Stimulated activated CD4-positive, alpha-beta T cell treated with anti-CD3 and anti-CD28 coated beads, Interleukin-4, amount 100 ng/mL, for 1 hour (primary cell): ENCODE results near the gene KCNH4.

Experiments
- DNase-seq: peaks from one replicate; pipeline ENCODE4 v3.0.0-alpha.2; 2020

Gene KCNH4

DNA sequence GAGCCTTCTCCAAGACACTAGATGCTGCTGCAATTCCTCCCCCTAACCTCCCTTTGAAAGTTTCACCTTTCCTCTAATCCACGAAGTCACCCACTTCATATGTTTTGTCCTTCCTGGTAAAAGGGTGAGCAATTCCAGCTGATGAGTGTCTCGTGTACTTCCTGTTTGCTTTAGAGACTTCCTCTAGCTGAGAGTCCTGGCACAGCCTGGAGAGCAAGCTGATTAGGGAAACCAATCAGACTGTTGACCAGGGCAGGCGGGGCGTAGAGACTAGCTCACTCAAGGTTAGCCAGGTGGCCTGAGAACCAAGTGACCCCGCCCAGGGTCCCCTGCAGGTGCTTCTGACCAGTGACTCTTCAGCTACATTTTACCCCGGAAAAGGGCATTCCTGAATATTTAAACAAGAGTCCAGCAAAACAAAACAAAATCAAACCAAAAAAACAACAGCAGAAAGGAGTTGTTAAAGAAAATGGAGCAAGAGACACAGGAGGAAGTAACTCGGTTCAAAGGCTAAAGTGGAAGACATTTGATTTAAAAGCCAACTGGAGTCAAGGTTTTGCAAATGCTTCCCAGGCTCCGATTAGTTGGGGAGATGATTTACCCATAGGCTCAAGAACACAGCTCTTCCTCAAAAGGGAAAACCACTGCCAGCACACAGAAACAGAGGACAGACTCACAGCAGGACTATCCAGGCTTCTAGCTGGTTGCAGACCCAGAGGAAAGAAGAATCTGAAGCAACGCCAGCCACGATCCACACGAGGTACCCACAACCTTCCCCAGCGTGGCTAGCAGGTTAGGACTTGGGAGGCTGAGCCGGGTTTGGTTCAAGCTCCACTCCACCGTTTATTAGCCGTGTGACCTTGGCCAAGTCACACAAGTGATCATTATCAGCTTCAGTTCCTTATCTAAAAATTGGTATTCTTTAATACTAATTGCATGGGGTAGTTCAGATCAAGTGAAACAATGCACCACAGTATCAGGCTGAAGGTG, 45.0 kb downstream of the KCNH4 start:
- DNase-seq, result no peak

DNA sequence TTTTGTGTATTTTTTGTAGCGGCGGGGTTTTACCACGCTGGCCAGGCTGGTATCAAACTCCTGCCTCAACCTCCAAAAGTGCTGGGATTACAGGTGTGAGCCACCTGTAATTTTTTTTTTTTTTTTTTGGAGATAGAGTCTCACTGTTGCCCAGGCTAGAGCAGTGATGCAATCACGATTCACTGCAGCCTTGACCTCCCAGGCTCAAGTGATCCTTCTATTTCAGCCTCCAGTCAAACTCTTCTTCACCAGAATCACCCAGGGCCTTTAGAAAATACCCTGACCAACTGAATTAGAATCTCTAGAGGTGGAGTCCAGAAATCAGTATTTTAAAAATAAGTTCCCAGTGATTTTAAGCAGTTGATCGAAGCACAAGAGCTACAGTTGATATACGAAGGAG, 45.8 kb downstream of the KCNH4 start:
- no peak for DNase-seq

DNA sequence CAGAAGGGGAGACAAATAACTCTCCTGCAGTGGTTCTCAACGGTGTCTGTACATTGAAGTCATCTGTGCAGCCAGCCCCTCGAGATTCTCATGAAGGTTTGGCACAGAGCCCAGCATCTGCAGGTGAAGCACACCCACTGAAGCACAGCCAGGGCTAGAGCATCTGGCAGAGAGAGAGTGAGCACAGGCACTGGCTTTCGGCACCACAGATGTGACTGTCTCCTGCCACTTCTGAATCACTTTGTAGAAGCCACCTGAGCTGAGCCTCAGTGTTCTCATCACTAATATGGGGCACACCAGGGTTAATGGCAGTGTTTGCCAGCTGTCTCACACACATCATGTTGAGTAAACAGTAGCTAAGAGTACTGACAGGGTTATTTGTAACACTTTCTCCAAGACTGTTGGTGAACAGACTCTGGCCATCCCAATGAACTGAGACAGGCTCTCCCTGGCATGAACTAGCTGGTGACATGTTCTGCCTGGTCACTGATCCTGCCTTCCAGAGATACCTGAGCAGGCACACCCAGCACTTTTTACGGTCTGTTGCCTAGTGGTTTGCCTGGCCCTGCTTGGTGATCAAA, 47.4 kb downstream of the KCNH4 start:
- DNase-seq, result no peak

DNA sequence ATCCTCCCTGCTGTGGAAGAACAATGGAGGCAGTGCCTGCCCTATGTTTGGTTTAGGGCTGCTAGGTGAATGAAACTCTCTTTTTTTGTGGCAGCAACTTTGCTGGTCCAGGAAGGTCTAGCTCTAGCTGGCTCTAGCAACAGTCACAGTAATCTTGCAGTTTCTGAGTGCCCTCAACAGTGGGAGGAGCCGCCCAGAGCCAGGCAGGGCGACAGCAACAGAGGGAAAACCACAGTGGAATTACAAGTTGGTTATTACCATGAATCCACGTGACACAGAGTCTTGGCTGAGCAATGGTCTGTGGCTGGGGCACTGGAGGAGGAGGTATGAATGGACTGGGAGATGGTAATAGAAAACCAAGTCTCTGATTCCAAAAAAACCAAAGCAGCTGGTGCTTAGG, 48.0 kb downstream of the KCNH4 start:
- no peak for DNase-seq

DNA sequence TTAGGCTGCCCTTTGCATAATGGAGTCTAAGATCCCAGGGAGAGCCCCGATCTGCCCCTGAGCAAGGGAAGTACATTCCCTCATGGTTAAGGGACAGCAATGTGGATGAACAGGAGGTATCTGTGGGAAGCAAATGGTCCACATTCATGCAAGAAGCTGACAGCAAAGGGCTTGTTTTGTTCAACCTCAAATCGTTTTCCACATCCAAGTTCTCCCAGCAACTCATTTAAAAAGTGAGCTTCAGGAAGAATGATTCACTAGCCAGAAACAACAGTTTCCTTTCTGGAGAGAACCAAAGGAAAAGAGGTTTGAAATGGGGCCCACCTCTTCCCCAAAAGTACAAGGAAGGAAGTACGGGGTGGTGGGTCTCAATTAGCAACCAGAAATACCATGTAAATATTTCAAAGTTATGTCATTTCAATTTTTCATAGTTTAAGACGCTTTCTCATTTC, 48.9 kb downstream of the KCNH4 start:
- no peak for DNase-seq

DNA sequence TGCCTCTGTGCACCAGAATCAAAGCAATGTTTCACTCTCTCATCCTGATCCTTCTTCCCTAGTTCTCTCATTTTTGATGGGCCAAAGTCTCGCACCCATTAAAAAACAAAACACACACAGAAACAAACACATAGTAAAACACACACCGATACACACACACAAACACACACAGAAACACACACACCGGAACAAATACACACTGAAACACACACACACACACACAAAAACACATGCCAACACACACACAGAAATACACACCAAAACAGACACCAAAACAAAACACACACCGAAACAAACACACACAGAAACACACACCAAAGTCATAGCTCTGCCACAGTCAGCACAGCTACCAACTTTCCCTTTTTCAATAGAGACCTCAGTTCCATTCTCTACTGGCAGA, 49.7 kb downstream of the KCNH4 start:
- no peak for DNase-seq

DNA sequence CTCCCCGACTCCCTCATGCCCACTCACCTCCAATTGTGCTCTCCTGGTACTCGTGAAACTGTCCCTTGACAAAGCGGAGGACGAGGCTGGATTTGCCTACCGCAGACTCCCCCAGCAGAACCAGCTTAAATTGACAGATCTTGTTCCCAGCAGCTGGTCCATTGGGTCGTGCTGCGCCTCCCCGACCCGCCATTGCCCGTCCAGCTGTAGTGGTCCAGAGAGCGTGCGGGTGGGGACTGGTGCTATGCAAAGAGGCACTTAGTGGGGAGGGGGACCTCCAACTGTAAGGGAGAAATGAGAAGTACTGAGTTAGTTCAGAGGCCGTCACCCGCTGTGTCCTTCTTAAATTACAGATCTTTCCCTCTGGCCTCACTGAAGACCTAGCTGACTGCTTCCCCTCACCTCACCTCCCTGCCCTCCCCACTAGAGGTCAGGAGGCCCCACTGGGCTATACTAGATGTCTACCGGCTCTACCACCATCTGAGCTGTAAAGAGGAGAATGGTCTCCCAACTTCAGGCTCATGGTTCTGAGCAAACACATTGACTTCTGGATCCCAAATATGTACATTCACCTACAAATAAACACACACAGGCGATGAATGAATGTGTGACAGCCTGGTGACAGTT, 50.5 kb downstream of the KCNH4 start:
- no peak for DNase-seq

DNA sequence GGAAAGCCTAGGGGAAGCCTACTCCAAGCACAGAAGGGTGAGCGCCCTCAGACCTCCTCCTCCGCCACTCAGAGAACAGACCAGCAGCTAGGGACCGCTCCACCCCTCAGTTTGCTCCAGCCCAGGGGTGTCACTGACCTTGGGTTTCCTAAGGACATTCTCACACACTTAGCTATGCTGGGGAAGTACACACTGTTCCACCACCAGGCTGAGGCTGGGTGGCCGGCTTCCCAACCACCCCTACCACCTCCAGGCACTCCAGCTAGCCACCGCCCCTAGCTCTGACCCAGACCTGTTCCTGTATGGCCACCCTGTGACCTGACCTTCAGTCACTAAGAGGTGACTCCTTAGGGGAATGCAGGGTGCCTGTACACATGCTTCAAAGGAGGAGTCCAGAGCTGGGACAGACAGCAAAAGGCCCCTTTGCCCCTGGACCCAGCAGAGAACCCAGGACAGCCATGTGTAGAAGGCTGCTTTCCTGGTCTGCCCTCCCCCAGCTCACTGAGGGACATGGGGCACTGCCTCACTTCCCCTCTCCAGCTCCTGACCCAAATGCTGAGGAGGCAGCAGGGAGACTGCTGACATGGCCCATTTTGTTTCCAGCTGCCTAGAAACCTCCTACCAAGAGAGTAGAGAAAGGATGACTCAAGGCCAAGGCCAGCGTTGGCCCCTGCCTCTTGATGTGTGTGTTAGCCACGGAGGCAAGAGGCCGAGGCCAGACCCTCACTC, 51.7 kb downstream of the KCNH4 start:
- DNase-seq, result no peak

DNA sequence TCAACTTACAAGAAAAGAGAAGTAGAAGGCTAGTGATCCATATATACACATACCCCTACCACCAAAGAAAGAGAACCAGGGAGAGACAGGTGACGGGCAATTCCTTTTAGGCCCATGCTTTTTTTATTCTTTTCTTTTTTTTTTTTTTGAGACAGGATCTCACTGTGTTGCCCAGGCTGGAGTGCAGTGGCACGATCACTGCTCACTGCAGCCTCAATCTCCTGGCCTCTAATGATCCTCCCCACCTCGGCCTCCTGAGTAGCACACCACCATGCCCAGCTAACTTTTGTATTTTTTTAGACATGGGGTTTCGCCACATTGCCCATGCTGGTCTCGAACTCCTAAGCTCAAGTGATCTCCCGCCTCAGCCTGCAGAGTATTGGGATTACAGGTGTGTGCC, 53.5 kb downstream of the KCNH4 start:
- no peak for DNase-seq

DNA sequence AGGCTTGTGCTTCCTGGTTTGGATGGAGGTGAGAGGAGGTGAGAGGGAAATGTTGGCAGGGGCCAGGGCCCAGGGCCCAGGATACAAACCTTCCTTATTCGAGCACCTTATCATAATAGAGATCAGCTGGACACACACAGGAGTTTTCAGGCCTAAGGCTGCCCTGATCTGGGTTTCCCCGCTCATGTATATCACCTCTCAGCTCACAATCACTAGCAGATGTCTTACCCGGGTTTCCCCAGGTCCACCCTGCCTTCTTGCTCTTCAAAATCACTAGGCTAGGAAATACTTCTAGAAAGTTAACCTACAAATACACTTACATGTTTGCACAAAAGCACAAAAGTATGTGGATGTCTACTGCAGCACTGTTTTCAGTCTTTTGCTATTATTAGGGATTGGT, 54.1 kb downstream of the KCNH4 start:
- DNase-seq, result no peak

DNA sequence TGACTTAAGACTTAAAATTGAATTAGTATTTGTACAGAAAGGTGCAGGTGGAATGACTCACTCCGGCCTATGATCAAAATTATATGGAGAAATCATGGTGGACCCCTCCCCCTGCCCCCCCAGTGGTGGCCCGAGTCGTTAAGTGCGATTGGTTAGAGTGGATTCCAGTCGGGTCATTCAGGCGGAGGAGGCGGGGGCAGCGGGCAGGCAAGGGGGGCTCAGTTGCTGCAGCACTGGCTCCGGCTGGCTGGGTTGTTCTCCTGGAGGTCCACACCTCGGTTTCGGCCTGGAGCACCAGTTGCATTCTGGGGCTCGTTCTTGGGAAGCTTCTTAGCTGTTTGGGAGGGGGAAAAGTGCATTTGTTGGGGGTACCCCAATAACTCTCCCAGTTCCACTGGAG, 55.4 kb downstream of the KCNH4 start:
- DNase-seq, result no peak

DNA sequence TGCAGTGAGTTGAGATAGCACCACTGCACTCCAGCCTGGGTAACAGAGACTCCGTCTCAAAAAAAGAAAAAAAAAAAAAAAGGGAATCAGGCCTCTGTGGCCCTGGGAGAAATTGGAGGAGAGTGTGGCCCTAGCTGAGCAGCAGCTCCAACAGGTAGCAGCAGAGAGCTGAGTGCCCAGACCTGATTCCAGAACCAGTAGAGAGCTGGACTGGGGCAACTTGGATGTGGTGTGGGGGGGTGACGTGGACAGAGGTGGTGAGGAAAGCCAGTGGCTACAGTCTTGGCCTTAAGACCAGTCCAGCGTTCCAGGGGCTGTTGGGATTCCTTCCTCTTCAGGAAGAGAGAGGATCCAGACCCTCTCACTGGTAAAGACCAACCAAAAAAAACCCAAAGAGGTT, 56.7 kb downstream of the KCNH4 start:
- no peak for DNase-seq

DNA sequence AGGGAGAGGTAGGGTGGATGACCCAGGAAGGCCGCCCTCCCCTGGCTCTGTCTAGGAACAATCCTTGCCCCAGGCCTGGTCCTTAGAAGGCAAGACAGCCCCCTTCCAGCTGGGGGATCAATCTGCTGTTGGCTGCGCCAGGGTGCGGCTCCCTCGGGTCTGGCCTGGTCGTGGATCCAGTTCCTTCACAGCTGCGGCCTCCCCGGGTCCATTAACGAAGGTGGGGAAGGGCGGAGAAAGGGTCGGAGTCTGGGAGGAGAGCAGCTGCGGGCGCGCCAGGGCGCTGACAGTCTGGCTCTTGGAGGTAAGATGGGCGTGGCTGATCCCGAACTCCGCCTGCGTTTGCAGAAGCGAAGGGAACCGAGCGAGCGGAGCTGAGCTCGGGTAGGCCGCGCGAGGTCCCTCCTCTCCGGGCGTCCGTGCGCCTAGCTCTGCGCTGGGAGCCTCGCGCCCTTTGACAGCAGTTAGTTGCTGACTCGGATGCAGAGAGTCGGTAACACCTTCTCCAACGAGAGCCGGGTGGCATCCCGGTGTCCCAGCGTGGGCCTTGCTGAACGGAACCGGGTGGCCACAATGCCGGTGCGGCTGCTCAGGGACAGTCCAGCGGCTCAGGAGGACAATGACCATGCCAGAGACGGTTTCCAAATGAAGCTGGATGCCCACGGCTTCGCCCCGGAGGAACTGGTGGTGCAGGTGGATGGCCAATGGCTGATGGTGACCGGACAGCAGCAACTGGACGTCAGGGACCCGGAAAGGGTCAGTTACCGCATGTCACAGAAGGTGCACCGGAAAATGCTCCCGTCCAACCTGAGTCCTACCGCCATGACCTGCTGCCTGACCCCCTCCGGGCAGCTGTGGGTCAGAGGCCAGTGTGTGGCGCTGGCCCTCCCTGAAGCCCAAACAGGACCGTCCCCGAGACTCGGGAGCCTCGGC, 58.3 kb downstream of the KCNH4 start, which contains the start of gene HSPB9:
Gene HSPB9 (plus strand): TSS at position 434 of the 933 bp plus-strand sequence. CDS start 47 bp downstream, at position 481.
- DNase-seq, result no peak

DNA sequence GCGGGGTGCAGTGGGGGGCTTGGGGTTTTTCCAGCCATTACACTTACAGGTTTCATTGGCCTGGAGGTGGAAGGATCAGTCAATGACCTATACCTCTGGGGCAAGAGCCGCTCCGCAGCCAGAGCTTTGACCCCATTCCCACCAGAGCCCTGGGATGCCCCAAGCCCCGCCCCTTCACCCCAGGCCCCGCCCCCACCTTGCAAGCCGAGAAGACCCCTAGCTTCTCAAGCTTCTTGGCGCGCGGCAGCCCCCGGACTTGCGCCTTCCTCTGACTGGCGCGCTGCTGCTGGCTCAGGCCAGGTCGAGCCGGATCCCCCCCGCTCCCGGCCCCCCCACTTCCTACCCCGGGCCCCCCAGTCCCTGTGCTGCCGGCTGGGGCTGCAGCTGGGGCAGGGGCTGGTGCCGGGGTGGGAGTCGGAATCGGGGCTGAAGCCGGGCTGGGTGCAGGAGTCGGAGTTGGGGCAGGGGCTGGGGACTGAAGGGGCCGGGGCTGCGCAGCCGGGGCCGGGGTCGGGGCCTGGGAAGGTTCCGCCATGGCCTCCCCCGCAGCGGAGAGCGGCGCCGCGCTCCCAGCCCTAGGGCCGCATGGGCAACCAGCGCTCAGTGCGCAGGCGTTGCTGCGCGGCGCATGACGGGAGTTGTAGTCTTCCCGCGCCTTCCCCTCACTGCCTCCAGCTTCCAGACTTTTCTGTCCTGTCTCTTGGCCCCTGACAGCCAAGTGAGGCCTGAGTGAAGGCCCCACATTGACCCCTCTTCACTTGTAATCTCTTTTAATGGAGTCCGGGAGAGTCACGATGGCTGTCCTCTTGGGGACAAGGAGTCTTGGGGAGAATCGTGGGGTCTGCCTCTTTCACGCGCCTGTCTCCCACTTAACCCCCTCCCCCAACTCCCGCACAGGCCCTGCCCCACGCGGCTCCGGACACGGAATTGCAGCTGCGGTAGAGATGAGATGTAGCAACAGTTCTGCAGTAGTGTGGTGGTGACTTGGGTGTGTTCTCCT, 59.9 kb downstream of the KCNH4 start, which contains the start of gene KAT2A:
Gene KAT2A (minus strand): TSS at position 598 of the 1,000 bp plus-strand sequence. CDS start 63 bp downstream, at position 535.
- DNase-seq, result peak; percentile 81

DNA sequence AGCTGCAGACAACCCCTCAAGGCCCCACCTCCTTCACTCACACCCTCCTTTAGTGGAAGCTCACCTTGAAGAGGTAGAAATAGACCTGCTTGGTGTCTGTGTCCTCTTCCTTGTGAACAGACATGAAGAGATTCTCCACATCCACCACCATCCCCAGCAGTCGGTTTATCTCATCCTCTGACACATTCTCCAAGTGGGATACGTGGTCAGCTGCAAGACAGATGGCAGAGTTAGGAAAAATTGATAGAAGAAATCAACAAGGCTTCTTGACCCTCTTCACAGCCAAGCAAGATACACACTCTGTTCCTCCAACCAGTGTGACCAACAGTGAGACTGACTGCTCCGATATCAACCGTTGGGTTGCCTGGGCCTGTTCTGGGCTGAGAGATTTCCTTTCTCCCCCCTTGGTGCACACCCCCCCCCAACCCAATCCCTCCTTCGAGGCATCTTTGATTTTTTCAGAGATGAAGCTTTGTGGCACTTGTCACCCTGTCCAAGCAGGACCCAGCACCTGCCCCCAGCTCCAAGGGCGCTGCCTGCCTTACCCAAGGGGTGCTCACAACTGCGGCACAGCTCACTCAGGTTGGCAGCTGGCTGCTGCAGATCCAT, 60.7 kb downstream of the KCNH4 start:
- no peak for DNase-seq

DNA sequence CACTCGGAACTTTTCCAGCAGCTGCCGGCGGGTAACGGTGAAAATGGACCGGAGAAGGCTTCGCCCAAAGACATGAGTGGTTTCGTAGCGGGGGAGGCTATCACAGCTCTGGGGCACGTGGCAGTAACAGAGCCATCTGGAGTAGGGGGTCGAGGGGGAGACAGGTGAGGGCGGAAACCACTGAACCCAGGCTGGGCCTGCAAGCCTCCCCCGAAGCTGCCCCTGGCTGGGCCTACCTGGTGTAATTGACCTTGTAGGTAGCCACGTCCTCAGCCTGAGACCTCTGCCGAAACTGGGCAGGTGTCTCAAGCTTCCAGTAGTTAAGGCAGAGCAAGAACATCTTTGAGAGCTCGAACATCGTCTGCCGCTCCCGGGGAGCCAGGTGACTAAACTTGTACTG, 61.6 kb downstream of the KCNH4 start:
- no peak for DNase-seq

DNA sequence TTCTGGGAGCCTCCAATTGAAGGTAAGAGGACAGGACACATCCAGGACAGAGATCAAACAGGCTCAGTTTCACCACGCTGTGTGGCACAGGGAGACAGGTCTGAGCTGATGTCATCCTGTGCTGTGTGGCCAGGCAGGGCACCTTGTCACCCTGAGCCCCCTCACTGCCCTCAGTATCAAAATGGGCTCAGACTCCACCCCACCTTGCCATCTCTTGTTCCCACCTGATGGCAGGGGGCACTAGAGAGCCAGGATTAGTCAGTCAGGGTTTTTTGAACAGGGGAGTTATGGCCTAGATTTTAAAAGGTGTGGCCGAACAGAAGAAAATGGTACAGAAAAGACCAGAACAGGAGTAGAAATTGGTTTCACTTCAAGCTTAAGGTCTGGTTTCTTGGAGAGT, 62.4 kb downstream of the KCNH4 start:
- DNase-seq, result peak; percentile 49

DNA sequence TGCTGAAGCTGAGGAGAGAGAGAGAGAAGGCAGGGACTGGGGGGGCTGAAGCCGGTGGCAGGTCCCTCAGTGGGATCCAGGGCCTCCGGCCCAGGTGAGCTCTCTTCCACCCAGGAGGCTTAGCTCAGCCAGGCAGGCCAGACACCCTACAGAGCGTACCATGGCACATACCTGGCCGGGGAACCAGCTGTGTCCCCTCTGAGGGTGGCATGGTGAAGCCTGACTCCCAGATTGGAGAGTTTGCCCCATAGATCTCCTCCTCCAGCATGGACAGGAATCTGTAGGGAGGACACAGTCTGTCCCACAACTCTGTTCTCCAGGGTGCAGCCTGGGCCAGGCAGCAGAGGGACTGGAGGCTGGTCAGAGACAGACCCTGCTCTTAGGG, 62.8 kb downstream of the KCNH4 start:
- no peak for DNase-seq

DNA sequence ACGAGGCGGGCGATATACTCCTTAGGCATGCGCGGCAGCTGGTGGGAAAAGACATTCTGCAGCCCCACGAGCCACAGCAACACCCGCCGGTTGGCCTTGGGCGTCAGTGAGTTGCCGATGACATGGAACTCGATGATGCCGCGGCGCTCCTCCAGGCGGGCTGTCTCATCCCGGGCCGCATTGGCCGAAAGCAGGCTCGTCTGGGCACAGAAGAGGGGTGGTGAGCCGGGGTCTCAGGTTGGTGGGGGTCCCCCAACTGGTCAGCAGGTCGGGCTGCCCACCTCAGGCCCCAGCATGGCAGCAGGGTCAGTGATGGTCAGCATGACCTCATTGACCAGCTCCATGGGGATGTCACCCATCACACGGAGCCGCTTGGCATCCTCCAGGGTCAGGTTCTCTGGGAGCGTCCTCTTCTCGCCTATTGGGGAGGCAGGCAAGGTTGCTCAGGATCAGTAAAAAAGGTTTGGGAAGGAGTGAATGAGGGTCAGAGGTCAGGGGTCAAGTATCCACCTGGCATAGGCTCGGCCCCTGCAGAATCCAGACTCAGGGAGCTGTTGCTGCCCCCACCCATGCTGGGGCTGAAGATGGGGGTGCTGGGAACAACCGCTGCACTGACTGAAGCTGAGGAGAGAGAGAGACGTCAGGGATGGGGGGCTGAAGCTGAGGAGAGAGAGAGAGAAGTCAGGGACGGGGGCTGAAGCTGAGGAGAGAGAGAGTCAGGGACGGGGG, 63.4 kb downstream of the KCNH4 start:
- DNase-seq, result no peak
